Measurements from ENCODE around the gene C14orf93.
A peak's percentile ranks its signal among the peaks of the same experiment; 100 is the strongest.

Gene C14orf93

GRCh38 chr14:23009939-23010726, at the start of gene C14orf93:
Gene C14orf93, minus strand, starts transcription at chr14:23010143. Its CDS starts 11,120 bp downstream, at chr14:22999023.
- DNase-seq: peak; percentile 82

DNA sequence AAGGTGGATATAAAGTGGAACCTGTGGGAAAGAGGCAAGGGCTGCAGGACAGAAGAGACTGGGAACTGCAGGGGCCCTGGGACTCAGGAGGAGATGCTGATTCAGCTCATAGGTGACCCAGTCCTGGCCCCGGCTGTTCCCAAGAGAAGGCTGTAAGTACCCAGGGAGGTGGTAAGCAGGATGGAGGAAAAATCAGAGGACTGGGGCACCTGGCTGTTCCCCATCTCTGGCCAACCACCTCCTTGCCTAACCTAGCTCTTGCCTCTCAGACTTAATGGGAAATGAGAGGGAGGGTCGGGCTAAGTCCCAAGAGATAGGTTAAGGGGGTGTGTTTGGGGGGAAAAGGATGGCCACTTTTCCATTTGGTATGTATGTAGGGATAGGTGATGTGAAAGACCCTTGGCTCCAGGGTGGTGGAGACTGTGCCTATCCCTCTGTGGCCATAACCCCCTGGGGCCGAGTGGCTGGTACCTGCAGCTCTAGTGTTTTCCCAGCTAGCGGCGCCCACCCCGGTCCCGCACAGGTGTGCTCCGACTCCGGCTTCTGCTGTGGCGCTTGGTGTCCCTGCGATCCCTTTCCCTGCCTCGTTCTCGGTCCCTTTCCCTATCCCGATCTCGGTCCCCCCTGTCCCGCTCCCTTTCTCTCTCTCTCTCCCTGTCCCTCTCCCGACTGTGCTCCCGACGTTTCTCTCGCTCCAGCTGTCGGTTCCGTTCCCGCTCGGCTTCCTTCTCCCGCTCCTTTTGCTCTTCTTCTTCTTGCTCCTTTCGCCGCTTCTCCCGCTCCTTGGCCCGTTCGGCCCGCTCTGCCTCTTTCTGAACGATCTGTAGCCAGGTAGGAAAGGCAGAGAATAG, 48.9 kb upstream of the C14orf93 start:
- DNase-seq: no peak

DNA sequence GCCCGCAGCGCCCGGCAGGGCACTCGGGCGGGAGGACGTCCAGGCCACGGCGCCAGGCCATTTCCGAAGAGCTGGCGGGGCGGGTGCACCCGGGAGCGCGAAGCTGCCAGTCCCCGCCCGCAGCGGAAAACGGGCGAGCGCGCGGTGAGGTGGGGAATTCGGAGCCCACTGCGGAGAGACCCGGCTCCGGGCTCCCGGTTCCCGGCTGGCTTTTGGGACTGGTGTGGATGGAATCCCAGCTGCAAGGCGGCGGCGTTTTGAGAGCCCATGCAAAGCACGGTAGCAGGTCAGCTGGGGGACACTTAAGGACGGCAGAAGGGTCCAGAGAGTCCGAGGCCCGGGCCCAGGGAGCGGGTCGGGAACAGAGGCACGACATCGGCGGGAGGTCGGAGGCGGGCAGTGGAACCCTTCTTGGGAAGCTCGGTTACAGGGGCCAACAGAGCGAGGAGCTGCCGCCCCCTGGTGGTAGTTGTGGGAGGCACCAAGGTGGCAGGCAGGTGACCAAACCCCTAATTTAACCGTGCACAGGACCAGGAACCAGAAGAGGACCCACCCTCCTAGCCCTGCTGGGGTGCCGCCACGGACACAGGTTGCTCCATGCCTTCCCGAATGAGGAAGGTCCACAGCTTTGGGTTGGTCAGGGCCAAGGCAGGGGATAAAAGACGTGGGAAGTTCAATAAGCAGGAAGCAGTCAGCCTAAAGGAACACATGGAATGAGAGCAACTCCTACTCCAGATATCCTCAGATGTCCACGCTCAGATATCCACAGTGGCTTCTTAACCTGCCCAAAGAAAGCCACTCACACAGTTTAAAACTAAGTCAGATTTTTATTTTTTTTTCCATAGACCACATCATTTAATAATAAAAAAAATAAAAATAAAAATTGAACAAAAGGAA, 48.1 kb upstream of the C14orf93 start:
- DNase-seq: peak; percentile 86

DNA sequence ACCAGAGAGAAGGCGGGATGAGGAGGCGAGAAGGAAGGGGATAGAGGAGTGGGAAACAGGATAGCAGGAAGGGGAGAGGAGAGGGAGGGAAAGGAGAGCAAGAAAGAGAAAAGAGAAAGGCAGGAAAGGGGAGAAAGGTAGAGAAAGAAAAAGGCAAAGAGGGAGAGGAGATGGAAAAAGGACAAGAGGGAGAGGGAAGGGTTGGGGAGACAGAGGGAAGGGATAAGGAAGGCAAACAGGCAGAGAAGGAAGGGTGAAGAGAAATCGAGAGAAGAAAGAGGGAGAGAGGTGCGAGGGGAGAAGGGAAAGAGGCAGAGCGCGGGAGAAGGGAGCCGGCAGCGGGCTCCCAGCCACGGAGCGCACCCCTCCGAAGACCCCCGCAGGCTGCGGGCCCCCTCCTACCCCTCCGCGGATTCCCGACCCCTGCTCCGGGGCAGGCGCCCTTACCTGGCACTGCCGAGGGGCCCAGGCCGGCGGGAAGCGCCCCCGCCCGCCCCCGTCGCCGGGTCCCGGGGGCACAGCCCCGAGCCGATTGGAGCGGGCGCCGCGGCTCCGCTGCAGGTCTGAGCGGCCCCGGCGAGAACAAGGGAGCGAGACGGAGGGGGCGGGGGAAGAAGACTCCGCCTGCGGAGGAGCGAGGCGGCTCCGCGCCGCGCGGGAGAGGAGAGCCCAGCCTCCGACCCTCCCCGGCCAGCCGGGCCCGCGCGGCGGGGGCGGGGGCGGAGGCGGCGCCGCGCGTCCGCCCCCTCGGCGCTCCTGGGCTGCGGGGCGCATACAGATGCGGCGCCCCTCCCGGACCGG, 47.2 kb upstream of the C14orf93 start, which contains the start of gene CDH24:
Gene CDH24, minus strand, starts transcription at position 565 of the 801 bp plus-strand sequence. CDS start 1,787 bp downstream, outside the sequence.
- peak; percentile 73 for DNase-seq

DNA sequence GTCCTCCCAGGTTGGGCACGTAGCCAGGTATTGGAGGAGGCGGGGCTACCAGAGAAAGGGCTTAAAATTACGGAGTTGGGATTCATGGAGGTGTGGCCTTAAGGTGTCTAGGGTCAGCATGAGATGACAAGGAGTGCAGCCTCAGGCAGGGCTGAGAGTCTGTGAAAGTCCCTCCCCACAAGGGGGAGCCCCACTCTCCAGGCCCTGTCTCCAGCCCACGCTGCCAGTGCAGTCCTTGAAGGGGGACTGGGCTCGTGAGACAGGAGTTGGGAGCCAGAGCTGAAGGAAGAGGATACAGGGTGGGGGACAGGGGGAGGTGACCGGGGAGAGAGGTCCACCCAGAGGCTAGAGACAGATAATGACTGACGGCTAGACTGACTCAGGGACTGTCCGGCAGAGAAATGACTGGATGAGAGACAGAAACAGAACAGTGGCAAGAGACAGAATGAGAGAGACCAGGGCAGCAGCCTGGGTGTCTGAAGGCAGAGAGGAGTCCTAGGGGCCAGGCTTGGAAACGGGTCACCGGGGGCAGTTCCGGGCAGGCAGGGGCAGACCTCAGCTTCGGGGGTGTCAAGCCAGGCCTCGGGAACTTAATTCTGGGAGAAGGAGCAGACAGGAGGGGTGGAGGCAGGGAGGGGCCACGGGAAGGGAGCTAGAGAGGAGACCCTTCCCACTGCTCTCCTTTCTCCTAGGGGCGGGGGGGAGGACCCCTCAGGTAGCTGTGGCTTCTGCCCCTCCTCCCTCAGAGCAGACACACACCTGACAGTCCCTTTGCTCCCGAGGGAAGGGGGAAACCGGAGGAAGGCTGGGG, 46.4 kb upstream of the C14orf93 start:
- peak; percentile 75 for DNase-seq

- DNase-seq: no peak
Observed at GRCh38 chr14:23055621-23056144, 45.7 kb upstream of the C14orf93 start.

- DNase-seq: no peak
Observed at GRCh38 chr14:23055147-23055550, 45.2 kb upstream of the C14orf93 start.

- DNase-seq: no peak
Observed at GRCh38 chr14:23054000-23054811, 44.3 kb upstream of the C14orf93 start.

DNA sequence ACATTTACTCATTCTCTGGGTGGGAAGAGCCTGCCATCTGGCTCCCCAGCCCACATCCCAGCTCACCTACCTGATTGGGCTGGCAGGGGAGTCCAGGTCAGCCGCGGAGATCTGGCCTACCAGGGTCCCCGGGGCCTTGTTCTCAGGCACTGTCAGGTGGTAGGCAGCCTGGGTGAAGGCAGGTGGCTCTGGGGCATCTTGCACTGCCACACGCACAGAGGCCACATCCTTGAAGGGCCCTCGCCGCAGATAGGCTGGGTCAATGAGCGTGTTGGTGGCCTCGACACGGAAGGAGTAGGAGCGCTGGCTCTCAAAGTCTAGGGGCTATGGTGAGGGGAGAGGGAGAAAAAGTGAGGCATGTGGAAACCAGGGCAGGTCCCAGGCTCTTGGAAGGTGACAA, 43.5 kb upstream of the C14orf93 start:
- DNase-seq: no peak

- DNase-seq: no peak
Observed at GRCh38 chr14:23052671-23053070, 42.7 kb upstream of the C14orf93 start.

- DNase-seq: no peak
Observed at GRCh38 chr14:23052182-23052623, 42.3 kb upstream of the C14orf93 start.

- DNase-seq: no peak
Observed at GRCh38 chr14:23051141-23052057, 41.5 kb upstream of the C14orf93 start.

DNA sequence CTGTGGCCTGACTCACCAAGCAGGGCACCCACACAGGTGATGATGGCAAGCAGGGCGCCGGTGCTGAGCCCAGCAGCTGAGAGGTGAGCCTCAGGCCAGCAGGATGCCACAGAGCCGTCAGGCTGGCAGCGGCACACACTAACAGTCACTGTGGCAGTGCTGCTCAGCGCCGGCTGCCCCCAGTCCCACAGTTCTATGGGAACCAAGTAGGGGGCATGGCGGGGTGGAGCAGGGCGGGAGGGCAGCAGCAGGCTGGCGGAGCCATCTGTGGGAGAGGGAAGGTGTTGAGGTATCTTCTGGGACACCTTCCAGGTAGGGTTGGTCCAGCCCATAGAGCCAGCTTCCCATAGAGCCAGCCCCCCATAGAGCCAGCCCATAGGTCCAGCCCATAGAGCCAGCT, 39.1 kb upstream of the C14orf93 start:
- DNase-seq: no peak

GRCh38 chr14:23047751-23048693, 38.1 kb upstream of the C14orf93 start:
- no peak for DNase-seq

GRCh38 chr14:23047034-23047634, 37.2 kb upstream of the C14orf93 start:
- no peak for DNase-seq

- DNase-seq: no peak
Observed at GRCh38 chr14:23045419-23046357, 35.7 kb upstream of the C14orf93 start.

All from CD4-positive, alpha-beta T cell treated with Interleukin-10 for 1 hour (primary cell).